ENCODE data around the gene CD164L2.

DNA sequence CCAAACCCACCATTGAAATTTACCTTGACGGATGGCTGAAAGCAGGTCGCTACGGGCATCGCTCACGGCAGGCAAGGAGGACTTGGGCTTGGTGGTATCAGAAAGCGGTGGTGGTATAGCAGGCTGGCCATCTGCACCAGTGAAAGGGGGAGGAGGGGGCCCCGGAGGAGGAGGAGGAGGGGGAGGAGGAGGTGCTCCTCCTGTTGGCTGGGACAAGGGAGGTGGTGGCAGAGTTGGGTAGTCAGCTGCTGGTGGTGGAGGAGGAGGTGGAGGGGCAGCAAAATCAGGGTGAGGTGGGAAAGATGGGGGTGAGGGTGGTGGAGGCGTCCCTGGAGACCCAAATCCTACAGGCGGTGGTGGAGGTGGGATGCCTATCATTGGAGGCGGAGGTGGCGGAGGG lies 26.5 kb upstream of the CD164L2 start:
- TF ChIP-seq, protein P1, sequence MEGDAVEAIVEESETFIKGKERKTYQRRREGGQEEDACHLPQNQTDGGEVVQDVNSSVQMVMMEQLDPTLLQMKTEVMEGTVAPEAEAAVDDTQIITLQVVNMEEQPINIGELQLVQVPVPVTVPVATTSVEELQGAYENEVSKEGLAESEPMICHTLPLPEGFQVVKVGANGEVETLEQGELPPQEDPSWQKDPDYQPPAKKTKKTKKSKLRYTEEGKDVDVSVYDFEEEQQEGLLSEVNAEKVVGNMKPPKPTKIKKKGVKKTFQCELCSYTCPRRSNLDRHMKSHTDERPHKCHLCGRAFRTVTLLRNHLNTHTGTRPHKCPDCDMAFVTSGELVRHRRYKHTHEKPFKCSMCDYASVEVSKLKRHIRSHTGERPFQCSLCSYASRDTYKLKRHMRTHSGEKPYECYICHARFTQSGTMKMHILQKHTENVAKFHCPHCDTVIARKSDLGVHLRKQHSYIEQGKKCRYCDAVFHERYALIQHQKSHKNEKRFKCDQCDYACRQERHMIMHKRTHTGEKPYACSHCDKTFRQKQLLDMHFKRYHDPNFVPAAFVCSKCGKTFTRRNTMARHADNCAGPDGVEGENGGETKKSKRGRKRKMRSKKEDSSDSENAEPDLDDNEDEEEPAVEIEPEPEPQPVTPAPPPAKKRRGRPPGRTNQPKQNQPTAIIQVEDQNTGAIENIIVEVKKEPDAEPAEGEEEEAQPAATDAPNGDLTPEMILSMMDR (IDR thresholded peaks at IDR 0.05) = no peak
- no peak for TF ChIP-seq POLR2A (IDR thresholded peaks at IDR 0.05)

Measured in adrenal gland (tissue), 5 donors.